ENCODE data around the gene SLC8A1.

SLC8A1 gene

DNA sequence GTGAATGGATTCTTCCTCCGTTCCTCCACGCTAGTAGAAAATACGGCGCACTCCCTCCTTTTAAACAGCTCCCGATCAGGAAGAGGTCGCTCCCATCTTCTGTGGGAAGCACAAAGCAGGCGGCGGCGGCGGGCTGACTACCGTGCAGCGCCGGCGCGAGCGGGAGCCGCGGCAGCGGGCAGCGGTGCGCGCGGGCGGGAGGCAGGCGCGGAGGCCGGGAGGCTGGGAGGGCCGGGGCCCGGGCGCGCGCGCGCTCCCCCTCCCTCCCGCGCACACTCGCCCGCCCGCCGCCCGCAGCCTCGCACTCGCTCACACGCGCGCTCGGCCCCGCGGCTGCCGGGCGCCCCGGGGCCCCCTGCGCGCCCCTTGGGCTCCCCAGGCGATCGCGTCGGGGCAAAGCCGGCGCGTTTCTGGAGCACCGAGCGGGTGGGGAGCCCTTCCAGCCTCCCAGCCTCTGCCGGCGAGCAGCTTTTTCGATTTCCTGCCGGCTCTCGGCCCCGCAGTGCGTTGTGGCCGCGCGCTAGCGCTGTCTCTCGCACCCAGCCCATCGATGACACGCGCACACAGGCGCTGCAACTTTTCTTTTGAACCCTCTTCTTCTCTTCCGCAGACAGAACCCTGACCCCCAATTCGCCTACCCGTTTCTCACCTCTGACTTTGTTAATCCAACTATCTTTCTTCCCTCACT lies at the start of gene SLC8A1:
Gene SLC8A1, minus strand, starts transcription at position 173 of the 688 bp plus-strand sequence.
- H3K27me3 Mint-ChIP-seq, result peaks cover 22% of the 10 kb centered on the region

GRCh38 chr2:40499437-40499836 lies 47.5 kb upstream of the SLC8A1 start:
- no peaks in the 10 kb centered on the region for H3K36me3 Mint-ChIP-seq
- H3K27ac Mint-ChIP-seq, result no peak overlapping the region
- H3K9me3 Mint-ChIP-seq (ENCODE audit: low read depth), result no peaks in the 10 kb centered on the region
- no peak overlapping the region for H3K4me3 Mint-ChIP-seq
- no peaks in the 10 kb centered on the region for H3K27me3 Mint-ChIP-seq
- no peaks in the 10 kb centered on the region for H3K4me1 Mint-ChIP-seq (ENCODE audit: low read depth)

More for the DNA sequence above, at the start of gene SLC8A1:
- Mint-ChIP-seq H3K36me3 (no peaks in the 10 kb centered on the region), H3K4me1 (ENCODE audit: low read depth) (peaks cover 12% of the 10 kb centered on the region), H3K27ac (no peak within 1 kb of the TSS), H3K4me3 (peak within 1 kb of the TSS; percentile 80), H3K9me3 (ENCODE audit: low read depth) (no peaks in the 10 kb centered on the region)

DNA sequence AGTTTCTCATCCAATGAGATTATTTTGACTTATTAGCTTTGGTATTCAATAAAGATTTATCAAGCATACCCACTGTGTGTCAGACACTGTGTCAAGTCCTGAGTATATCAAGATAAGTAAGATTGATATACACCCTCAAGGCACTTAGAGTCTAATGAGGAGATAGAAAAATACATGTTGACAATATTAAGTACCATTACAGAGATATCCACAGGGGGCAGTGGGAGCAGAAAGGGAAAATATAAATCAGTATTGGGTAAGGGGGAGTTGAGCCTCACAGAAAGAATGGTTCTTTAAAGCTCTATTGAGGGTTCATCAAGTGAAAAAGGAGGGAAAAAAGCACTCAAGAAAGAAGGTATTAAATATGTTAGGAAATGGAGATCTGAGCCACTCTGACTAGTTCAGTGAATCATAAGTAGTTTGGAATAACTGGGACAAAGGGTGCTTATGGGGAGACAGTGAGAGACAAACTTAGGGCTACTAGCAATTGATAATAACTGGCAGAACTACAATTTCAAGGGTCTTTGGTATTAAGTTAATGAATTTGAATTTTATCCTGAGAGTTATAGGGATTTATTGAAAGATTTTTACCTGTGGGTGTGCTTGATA lies 45.5 kb upstream of the SLC8A1 start:
- H3K27me3 Mint-ChIP-seq, result no peaks in the 10 kb centered on the region
- no peaks in the 10 kb centered on the region for H3K9me3 Mint-ChIP-seq (ENCODE audit: low read depth)
- H3K4me1 Mint-ChIP-seq (ENCODE audit: low read depth), result no peaks in the 10 kb centered on the region
- no peak overlapping the region for H3K4me3 Mint-ChIP-seq
- H3K36me3 Mint-ChIP-seq, result no peaks in the 10 kb centered on the region
- no peak overlapping the region for H3K27ac Mint-ChIP-seq

- no peak overlapping the region for H3K27ac Mint-ChIP-seq
- H3K9me3 Mint-ChIP-seq (ENCODE audit: low read depth), result no peaks in the 10 kb centered on the region
- H3K36me3 Mint-ChIP-seq, result no peaks in the 10 kb centered on the region
- no peaks in the 10 kb centered on the region for H3K27me3 Mint-ChIP-seq
- H3K4me1 Mint-ChIP-seq (ENCODE audit: low read depth), result peaks cover 12% of the 10 kb centered on the region
- peak overlapping the region; percentile 52 for H3K4me3 Mint-ChIP-seq
Observed at GRCh38 chr2:40489678-40489960, 37.7 kb upstream of the SLC8A1 start.

DNA sequence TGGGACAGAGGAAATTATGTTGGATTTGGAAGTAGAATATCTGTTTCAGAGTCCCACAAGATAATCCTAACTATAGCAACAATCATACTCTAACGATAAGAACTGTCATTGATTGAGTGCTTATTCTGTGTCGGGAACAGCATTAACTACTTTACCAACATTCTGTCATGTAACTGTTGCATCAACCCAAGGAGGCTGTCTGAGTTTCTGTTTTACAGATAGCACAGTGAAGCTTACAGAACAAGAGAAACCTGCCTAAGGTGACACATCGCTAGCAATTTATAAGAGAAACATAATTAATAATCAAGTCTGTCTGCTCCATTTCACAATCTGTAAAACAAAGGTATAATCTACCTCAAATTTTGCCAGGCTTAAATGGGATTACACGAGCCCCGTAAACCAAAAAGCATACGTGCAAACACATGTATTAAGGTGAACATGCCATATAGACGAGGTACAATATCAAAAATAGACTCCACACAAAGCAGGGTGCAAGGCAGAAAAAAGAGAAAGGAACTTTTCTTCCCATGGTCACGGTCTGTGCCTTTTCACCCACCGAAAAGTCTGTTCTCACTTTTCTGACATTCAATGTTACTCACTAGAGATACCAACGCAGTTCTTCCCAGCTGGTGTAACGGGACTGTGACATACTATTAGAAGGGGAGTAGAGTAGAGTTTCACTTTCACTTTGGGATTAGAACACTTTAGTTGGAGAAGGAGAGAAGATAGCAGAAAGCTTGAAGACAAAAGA lies 37.2 kb upstream of the SLC8A1 start:
- H3K27ac Mint-ChIP-seq, result no peak overlapping the region
- peak overlapping the region; percentile 52 for H3K4me3 Mint-ChIP-seq
- H3K4me1 Mint-ChIP-seq (ENCODE audit: low read depth), result peaks cover 12% of the 10 kb centered on the region
- H3K36me3 Mint-ChIP-seq, result no peaks in the 10 kb centered on the region
- no peaks in the 10 kb centered on the region for H3K9me3 Mint-ChIP-seq (ENCODE audit: low read depth)
- no peaks in the 10 kb centered on the region for H3K27me3 Mint-ChIP-seq

- H3K36me3 Mint-ChIP-seq, result no peaks in the 10 kb centered on the region
- no peaks in the 10 kb centered on the region for H3K9me3 Mint-ChIP-seq (ENCODE audit: low read depth)
- H3K4me3 Mint-ChIP-seq, result no peak overlapping the region
- peaks cover 12% of the 10 kb centered on the region for H3K4me1 Mint-ChIP-seq (ENCODE audit: low read depth)
- no peak overlapping the region for H3K27ac Mint-ChIP-seq
- H3K27me3 Mint-ChIP-seq, result no peaks in the 10 kb centered on the region
Observed at GRCh38 chr2:40488101-40488601, 36.3 kb upstream of the SLC8A1 start.

DNA sequence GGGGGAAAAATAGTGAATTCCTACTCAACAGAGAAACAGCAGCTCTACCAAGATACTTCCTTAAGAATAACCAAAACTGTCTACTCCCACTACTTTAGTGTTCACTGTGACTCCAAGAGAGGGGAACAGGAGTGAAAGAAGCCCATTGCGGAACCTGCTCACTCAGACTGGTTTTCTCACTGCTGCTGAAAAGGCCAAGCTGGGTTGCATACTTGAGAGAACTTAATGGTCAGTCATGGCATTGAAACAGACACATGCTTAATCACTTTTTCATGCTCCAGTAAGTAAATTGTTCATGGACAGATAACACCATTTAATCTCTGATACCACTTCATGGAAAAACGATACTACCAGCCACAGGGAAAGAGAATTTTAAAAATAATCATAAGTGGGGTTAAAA lies 35.7 kb upstream of the SLC8A1 start:
- H3K4me3 Mint-ChIP-seq, result no peak overlapping the region
- H3K27ac Mint-ChIP-seq, result no peak overlapping the region
- H3K36me3 Mint-ChIP-seq, result no peaks in the 10 kb centered on the region
- H3K4me1 Mint-ChIP-seq (ENCODE audit: low read depth), result peaks cover 12% of the 10 kb centered on the region
- no peaks in the 10 kb centered on the region for H3K27me3 Mint-ChIP-seq
- no peaks in the 10 kb centered on the region for H3K9me3 Mint-ChIP-seq (ENCODE audit: low read depth)

GRCh38 chr2:40485854-40486253 lies 34.0 kb upstream of the SLC8A1 start:
- Mint-ChIP-seq H3K27me3 (no peaks in the 10 kb centered on the region), H3K9me3 (ENCODE audit: low read depth) (no peaks in the 10 kb centered on the region), H3K4me3 (no peak overlapping the region), H3K4me1 (ENCODE audit: low read depth) (peaks cover 12% of the 10 kb centered on the region), H3K36me3 (no peaks in the 10 kb centered on the region), H3K27ac (no peak overlapping the region)

DNA sequence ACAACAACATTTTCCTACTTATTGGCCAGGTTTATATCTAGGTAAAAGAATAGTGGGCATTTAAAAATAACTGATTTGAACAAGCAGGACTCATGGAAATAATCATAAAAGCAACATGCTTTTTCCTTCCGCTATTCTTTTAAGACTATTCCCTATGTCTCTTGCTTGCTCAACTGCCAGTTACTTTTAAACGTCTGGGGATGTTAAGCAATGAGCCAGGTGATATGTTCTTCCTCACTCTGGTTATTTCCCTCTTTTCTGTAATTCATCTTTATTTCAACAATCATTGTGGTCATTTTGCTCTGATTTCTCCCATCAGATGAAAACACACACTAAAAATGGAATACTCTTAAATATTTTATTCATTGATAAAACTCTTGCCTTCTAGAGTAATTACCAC lies 33.4 kb upstream of the SLC8A1 start:
- peaks cover 12% of the 10 kb centered on the region for H3K4me1 Mint-ChIP-seq (ENCODE audit: low read depth)
- no peak overlapping the region for H3K27ac Mint-ChIP-seq
- H3K4me3 Mint-ChIP-seq, result no peak overlapping the region
- no peaks in the 10 kb centered on the region for H3K36me3 Mint-ChIP-seq
- H3K27me3 Mint-ChIP-seq, result no peaks in the 10 kb centered on the region
- H3K9me3 Mint-ChIP-seq (ENCODE audit: low read depth), result no peaks in the 10 kb centered on the region

DNA sequence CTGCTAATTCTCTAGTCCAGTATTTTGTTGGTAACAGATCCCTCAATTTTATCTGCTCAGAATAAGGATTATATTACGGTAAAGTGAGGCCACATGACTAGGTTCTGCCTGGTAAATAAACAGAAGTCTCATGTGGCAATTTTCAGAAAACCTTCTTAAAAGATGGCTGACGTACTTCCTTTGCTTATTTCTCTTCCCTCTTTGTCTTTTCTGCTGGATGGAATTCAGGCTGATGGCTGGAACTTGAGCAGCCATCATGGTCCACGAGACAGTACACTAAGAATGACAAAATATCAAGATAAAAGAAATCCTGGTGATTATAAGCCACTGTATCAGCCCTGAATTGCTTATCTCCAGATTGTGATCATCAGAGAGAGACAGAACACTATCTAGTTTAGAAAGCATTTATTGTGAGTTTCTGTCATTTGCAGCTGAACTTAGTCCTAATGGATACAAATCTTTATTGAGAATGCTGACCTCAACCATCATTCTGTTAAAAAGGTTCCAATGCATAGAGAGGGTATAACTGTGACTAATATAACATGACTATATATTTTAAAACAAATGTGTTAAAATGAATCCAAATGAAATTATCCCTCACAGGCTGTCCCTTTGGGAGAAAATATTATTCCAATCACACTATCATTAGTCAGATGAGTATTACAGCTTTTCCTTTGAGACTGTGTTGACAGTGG lies 31.8 kb upstream of the SLC8A1 start:
- no peak overlapping the region for H3K4me3 Mint-ChIP-seq
- H3K4me1 Mint-ChIP-seq (ENCODE audit: low read depth), result peaks cover 1% of the 10 kb centered on the region
- H3K36me3 Mint-ChIP-seq, result no peaks in the 10 kb centered on the region
- no peaks in the 10 kb centered on the region for H3K9me3 Mint-ChIP-seq (ENCODE audit: low read depth)
- H3K27me3 Mint-ChIP-seq, result no peaks in the 10 kb centered on the region
- H3K27ac Mint-ChIP-seq, result no peak overlapping the region

DNA sequence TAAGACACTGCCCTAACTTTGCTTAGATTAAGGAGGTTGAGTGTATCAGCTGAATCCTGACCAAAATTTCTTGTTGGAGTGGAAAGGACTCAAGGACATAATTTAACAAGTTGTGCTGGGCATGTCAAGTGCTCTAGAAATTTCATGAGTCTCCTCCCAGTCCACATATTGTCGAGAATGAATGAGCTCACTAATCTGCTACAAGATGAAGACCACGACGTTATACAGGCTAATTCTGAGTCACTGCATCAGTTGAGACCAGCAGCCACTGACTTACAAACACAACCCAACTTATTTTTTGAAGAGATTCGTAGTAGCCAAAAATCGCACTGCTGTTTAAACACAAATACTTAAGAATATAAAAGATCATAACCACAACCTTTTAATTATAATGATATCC lies 28.7 kb upstream of the SLC8A1 start:
- H3K4me3 Mint-ChIP-seq, result no peak overlapping the region
- no peaks in the 10 kb centered on the region for H3K9me3 Mint-ChIP-seq (ENCODE audit: low read depth)
- H3K27me3 Mint-ChIP-seq, result no peaks in the 10 kb centered on the region
- H3K36me3 Mint-ChIP-seq, result no peaks in the 10 kb centered on the region
- no peak overlapping the region for H3K27ac Mint-ChIP-seq
- H3K4me1 Mint-ChIP-seq (ENCODE audit: low read depth), result no peaks in the 10 kb centered on the region

GRCh38 chr2:40480073-40480472 lies 28.2 kb upstream of the SLC8A1 start:
- Mint-ChIP-seq H3K36me3 (no peaks in the 10 kb centered on the region), H3K4me3 (no peak overlapping the region), H3K27ac (no peak overlapping the region), H3K4me1 (ENCODE audit: low read depth) (no peaks in the 10 kb centered on the region), H3K9me3 (ENCODE audit: low read depth) (no peaks in the 10 kb centered on the region), H3K27me3 (no peaks in the 10 kb centered on the region)

DNA sequence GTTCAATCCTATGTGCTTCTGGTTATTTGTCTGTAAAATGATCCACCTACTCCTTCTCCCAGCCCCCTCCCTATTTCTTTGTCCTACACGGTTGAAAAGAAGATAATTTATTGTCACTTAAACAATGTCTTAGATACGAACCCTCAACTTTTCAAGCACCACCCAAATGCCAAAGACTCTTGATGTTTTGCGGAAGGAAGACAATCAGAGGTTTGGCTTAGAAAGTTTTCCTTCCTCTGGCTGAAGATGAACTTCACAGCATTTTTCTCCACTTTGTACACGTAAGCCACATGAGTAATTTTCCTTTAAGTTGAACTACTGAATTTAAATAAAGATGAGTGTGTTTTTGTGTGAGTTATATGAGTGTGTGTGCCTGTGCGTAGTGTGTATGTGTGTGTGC lies 25.5 kb upstream of the SLC8A1 start:
- no peak overlapping the region for H3K27ac Mint-ChIP-seq
- H3K4me1 Mint-ChIP-seq (ENCODE audit: low read depth), result no peaks in the 10 kb centered on the region

DNA sequence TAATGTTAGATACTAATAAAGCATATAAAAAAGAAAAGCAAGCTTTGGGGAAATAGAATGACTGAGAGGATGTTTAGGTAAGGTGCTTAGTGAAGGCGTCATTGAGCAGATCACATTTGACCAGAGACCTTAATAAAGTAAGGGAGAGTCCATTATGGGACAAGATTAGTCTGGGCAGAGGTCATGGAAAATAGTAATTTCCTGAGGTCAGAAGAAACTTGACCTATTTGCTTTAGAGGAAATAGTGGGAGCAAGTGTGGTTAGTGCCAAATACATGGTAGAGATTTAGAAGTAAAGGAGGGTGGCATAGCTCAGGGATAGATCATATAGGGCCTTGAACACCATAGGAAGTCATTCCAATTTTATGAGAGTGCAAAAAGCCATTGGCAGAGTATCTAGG lies 24.5 kb upstream of the SLC8A1 start:
- Mint-ChIP-seq H3K4me1 (ENCODE audit: low read depth) (no peaks in the 10 kb centered on the region), H3K27me3 (no peaks in the 10 kb centered on the region), H3K27ac (no peak overlapping the region), H3K9me3 (ENCODE audit: low read depth) (no peaks in the 10 kb centered on the region), H3K4me3 (no peak overlapping the region), H3K36me3 (no peaks in the 10 kb centered on the region)

More for the DNA sequence above, 25.5 kb upstream of the SLC8A1 start:
- Mint-ChIP-seq H3K9me3 (ENCODE audit: low read depth) (no peaks in the 10 kb centered on the region), H3K36me3 (no peaks in the 10 kb centered on the region), H3K4me3 (no peak overlapping the region), H3K27me3 (no peaks in the 10 kb centered on the region)

DNA sequence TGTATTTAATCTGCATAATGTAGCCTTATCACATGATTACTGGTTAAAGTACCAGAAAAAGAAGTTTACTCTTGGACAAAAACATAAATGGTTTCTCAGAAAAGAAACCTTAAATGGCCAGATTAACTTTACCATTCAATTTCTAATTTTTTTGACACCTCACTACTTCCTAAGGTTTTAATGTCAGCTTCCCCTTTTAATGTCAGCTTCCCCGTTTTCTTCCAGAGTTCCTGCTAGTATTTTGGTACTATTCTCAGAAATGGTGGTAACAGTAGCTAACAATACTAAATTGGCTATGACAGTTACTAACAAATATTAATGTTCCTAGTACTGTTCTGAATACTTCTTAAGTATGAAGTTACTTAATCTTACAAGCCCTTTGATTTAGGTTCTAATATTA lies 22.4 kb upstream of the SLC8A1 start:
- H3K36me3 Mint-ChIP-seq, result no peaks in the 10 kb centered on the region
- H3K4me3 Mint-ChIP-seq, result no peak overlapping the region
- no peaks in the 10 kb centered on the region for H3K4me1 Mint-ChIP-seq (ENCODE audit: low read depth)
- no peak overlapping the region for H3K27ac Mint-ChIP-seq
- H3K27me3 Mint-ChIP-seq, result no peaks in the 10 kb centered on the region
- no peaks in the 10 kb centered on the region for H3K9me3 Mint-ChIP-seq (ENCODE audit: low read depth)
